Measurements from ENCODE around the gene LIMS2. TPM values are rescaled to one million over a fixed set of nuclear protein-coding genes. Genes with fewer than 3 reads are reported as not detected.

Gene LIMS2
- total RNA-seq, 3 donors from 2014 or later: 9.5 to 27.9 (median 19.4) TPM

GRCh38 chr2:127645026-127645394, 30.3 kb downstream of the LIMS2 start:
- DNase-seq (ENCODE audit: low spot score in 2 of 2): no peak
- Histone ChIP-seq H3K27ac (no peak overlapping the region), H3K4me3 (no peak overlapping the region), H3K9me3 (no peaks in the 10 kb centered on the region), H3K36me3 (no peaks in the 10 kb centered on the region), H3K27me3 (no peaks in the 10 kb centered on the region), H3K4me1 (no peaks in the 10 kb centered on the region)
- intact Hi-C loops (cut with DNase I; ENCODE audit: low total_unique reads): no loop called here
- TF ChIP-seq POLR2AphosphoS5 (IDR thresholded peaks at IDR 0.05): no peak
- no peak for TF ChIP-seq POLR2A (IDR thresholded peaks at IDR 0.05)
- TF ChIP-seq CTCF (IDR thresholded peaks at IDR 0.05): no peak

GRCh38 chr2:127644066-127645025, 31.0 kb downstream of the LIMS2 start:
- DNase-seq (ENCODE audit: low spot score in 2 of 2): no peak
- Histone ChIP-seq H3K4me3 (no peak overlapping the region), H3K27ac (no peak overlapping the region), H3K9me3 (no peaks in the 10 kb centered on the region), H3K36me3 (no peaks in the 10 kb centered on the region), H3K4me1 (no peaks in the 10 kb centered on the region), H3K27me3 (no peaks in the 10 kb centered on the region)
- no peak for TF ChIP-seq CTCF (IDR thresholded peaks at IDR 0.05)
- no peak for TF ChIP-seq POLR2AphosphoS5 (IDR thresholded peaks at IDR 0.05)
- no peak for TF ChIP-seq POLR2A (IDR thresholded peaks at IDR 0.05)
- intact Hi-C loops (cut with DNase I; ENCODE audit: low total_unique reads): loop anchor here (5.0 kb wide), 1 partner anchor 1172 kb away; no protein-coding TSS in a partner anchor

GRCh38 chr2:127643439-127644065, 31.8 kb downstream of the LIMS2 start:
- no peak for DNase-seq (ENCODE audit: low spot score in 2 of 2)
- H3K4me1 ChIP-seq: no peaks in the 10 kb centered on the region
- no peaks in the 10 kb centered on the region for H3K27me3 ChIP-seq
- H3K27ac ChIP-seq: no peak overlapping the region
- TF ChIP-seq POLR2AphosphoS5 (IDR thresholded peaks at IDR 0.05) (no peak), CTCF (IDR thresholded peaks at IDR 0.05) (no peak), POLR2A (IDR thresholded peaks at IDR 0.05) (no peak)
- H3K4me3 ChIP-seq: no peak overlapping the region
- no peaks in the 10 kb centered on the region for H3K9me3 ChIP-seq
- intact Hi-C loops (cut with DNase I; ENCODE audit: low total_unique reads): loop anchor here (5.0 kb wide), 1 partner anchor 1171 kb away; no protein-coding TSS in a partner anchor
- no peaks in the 10 kb centered on the region for H3K36me3 ChIP-seq

GRCh38 chr2:127642706-127643438, 32.5 kb downstream of the LIMS2 start:
- Histone ChIP-seq H3K4me1 (peaks cover 0 to 2% of the 10 kb centered on the region in 2 donors), H3K36me3 (no peaks in the 10 kb centered on the region), H3K4me3 (no peak overlapping the region), H3K27me3 (no peaks in the 10 kb centered on the region), H3K27ac (no peak overlapping the region), H3K9me3 (no peaks in the 10 kb centered on the region)
- TF ChIP-seq CTCF (IDR thresholded peaks at IDR 0.05) (no peak), POLR2AphosphoS5 (IDR thresholded peaks at IDR 0.05) (no peak), POLR2A (IDR thresholded peaks at IDR 0.05) (no peak)
- intact Hi-C loops (cut with DNase I; ENCODE audit: low total_unique reads): loop anchor here (5.0 kb wide), 1 partner anchor 1171 kb away; no protein-coding TSS in a partner anchor
- no peak for DNase-seq (ENCODE audit: low spot score in 2 of 2)

All from breast epithelium (tissue), 4 donors.